Thyroid gland (tissue), 4 donors: ENCODE measurements around the gene FRMD4A.

Experiments
- POLR2A ChIP-seq, 2 donors: fragments of 450-650 bp; IDR thresholded peaks; one replicate each; pipeline ENCODE4 v1.6.1; 2017; ENCODE audit warnings: antibody characterized with exemption in 2 of 2, mild to moderate bottlenecking in 2 of 2, moderate library complexity in 1 of 2
- TF ChIP-seq, protein P1 (sequence below), 6 experiments: fragments of 200-600 bp in 3 of 6; fragments of 450-650 bp in 3 of 6; sonication (generic) in 3 of 6; IDR thresholded peaks; one replicate each; pipeline ENCODE4 v1.5.1; 2016 to 2019; ENCODE audit warnings: antibody characterized with exemption in 6 of 6, mild to moderate bottlenecking in 2 of 6, inconsistent platforms in 1 of 6, moderate library complexity in 1 of 6

GRCh38 chr10:13909516-13910258 is 421.0 kb downstream of the FRMD4A start:
- TF ChIP-seq, protein P1, sequence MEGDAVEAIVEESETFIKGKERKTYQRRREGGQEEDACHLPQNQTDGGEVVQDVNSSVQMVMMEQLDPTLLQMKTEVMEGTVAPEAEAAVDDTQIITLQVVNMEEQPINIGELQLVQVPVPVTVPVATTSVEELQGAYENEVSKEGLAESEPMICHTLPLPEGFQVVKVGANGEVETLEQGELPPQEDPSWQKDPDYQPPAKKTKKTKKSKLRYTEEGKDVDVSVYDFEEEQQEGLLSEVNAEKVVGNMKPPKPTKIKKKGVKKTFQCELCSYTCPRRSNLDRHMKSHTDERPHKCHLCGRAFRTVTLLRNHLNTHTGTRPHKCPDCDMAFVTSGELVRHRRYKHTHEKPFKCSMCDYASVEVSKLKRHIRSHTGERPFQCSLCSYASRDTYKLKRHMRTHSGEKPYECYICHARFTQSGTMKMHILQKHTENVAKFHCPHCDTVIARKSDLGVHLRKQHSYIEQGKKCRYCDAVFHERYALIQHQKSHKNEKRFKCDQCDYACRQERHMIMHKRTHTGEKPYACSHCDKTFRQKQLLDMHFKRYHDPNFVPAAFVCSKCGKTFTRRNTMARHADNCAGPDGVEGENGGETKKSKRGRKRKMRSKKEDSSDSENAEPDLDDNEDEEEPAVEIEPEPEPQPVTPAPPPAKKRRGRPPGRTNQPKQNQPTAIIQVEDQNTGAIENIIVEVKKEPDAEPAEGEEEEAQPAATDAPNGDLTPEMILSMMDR (IDR thresholded peaks at IDR 0.05): no peak
- TF ChIP-seq POLR2A (IDR thresholded peaks at IDR 0.05): no peak
